Stimulated activated CD8-positive, alpha-beta memory T cell treated with anti-CD3 and anti-CD28 coated beads, Interleukin-15, amount 100 ng/mL, for 1 hour (primary cell): ENCODE data around the gene CREBL2.
"Not testable (repeated sequence)": the region's sequence is repeated elsewhere in the genome, so short reads cannot be mapped to it uniquely, and the experiment has no call there.

Experiments used
- DNase-seq: peaks from one replicate; pipeline ENCODE4 v3.0.0-alpha.2; 2020; ENCODE audit warnings: low read depth

Gene CREBL2

DNA sequence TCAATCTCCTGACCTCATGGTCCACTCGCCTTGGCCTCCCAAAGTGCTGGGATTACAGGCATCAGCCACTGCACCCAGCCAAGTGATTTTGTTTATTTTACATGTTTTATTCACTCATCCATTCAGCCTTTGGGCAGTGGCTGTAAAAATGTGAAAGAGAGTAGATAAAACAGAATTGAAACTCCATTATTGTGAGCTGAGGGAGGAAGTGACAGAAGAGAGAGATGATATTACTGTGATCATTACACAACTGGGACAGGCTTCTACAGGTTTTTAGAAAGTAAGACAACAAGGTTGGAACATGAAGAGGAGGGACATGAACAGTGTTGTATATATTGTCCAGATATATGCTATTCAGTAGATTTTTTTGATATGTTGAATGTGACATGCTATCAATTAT is 25.0 kb downstream of the CREBL2 start:
- no peak for DNase-seq

DNA sequence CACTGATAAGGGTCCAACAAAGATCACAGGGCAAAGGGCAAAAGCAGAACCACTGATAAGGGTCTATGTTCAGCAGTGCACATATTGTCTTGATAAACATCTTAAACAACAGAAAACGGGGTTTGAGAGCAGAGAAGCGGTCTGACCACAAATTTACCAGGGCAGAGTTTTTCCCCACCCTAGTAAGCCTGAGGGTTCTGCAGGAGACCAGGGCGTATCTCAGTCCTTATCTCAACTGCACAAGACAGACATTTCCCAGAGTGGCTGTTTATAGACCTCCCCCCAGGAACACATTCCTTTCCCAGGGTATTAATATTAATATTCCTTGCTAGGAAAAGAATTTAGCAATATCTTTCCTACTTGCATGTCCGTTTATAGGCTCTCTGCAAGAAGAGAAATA is 28.3 kb downstream of the CREBL2 start:
- not testable (repeated sequence) for DNase-seq

DNA sequence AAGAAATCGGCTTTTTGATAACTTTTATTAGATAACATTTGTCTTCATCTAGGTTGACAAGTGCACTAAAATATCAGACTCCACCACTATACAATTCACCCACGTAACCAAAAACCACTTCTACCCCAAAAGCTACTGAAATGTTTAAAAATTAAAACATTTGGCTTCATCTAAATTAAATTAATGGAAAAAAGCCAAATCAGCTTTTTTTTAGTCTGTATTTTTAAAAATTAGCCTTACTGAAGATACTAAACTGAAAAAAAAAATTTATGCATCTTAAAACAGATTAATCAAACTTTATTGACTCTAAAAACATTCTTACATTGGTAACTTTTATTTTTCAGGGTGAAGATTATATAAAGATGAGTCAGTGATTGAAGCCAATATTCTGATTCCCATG is 30.0 kb downstream of the CREBL2 start:
- no peak for DNase-seq

DNA sequence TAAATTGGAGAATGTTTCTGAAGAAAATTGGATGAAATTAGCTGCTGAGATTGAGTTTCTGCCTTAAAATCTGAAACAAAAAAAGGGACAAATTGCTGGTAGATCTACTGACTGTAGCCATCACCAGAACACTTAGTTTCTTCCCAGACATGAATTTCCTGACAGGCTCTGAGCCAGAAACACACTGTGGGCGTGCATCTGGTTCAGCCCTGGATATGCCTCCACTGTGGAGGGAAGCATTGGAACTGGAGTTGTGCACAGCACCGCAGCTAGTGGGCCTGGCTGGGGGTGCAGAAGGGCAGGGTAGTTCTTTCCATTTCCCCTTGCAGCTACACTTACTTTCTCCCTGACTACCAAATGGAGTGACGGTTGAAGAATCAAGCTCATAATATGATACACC is 31.2 kb downstream of the CREBL2 start:
- no peak for DNase-seq

DNA sequence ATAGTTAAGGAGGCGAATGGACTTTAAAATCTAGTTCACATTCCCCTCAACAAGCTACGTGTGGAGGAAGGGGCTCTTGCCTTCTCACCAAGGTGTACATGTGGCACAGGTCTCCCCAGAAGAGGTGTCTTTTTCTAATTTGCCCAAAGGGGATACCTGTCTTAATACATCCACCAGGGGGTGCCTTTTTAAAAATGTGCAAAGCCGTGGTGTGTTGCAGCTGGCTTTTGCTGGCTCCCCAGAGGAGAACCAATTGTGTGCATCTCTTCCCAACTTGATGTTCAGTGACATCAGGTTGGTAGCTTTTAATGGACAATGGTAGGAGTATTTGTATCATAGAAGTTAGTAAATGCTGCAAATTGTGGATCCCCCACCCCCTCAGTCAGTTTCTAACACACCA is 33.8 kb downstream of the CREBL2 start:
- no peak for DNase-seq

DNA sequence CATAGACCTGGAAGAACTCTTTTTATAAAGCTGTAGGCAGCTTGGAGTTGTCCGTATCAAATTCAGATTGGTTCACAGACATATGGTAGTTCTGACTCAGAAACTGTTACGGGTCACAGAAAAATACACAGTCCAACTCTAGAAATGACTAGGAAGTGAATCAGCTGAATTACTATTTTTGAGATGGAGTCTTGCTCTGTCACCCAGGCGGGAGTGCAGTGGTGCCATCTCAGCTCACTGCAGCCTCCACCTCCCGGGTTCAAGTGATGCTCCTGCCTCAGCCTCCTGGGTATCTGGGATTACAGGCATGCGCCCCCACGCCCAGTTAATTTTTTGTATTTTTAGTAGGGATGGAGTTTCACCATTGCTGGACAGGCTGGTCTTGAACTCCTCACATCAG is 34.3 kb downstream of the CREBL2 start:
- not testable (repeated sequence) for DNase-seq

DNA sequence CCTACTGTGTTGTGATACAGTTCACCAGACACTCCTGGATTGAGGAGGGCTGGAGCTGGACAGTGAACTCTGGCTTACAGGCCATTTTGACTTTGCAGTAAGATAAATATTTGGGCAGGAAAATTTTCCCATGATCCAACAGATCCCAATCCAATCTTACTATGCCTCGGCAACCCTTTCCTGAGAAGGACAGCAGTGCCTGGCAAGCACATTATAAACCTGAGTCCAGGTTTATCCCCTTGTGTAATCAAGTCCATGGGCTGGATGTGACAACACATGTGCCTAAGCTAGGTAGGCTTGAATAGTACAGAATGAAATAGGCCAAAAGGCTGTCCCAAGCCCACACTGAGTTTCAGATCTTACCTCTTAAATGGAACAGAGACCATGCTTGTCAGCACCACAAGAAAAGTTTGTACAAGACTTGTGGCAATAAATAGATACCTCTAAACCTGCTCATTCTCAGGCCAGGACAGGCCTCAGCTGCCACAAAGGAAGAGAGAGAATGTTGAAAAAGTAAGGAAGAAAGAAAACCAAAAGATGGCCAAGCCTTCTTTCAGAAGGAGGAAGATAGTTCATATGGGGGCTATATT is 34.9 kb downstream of the CREBL2 start:
- no peak for DNase-seq

DNA sequence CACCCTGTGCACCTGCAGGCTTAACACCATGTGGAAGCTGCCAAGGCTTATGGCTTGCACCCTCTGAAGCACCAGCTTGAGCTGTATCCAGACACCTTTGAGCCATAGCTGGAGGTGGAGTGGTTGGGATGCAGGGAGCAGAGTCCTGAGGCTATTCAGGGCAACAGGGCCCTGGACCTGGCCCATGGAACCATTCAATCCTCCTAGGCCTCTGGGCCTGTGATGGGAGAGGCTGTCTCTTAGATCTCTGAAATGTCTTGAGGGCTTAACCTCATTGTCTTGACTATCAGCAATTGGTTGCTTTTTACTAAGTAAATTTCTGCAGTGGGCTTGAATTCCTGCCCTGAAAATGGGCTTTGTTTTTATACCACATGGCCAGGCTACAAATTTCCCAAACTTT is 36.6 kb downstream of the CREBL2 start:
- no peak for DNase-seq

DNA sequence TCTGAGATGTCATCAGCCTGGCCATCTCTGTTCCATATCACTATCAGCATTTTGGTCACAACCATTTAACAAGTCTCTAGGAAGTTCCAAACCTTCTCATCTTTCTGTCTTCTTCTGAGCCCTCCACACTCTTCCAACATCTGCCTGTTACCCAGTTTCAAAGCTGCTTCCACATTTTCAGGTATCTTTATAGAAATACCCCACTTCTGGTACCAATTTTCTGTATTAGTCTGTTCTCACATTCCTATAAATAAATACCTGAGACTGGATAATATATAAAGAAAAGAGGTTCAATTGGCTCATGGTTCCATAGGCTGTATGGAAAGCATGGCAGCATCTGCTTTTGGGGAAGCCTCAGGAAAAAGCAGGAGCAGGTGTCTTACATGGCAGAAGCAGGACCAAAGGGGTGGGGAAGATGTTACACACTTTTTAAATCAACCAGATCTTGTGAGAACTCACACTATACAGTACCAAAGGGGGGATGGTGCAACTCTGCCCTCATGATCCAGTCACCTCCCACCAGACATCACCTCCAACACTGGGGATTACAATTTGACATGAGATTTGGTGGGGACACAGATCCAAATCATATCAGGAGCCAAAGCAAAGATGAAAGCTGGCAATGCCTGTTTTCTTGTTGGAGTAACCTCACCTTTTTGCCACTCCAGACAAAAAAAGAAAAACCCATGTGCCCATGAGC is 37.4 kb downstream of the CREBL2 start:
- DNase-seq: no peak

DNA sequence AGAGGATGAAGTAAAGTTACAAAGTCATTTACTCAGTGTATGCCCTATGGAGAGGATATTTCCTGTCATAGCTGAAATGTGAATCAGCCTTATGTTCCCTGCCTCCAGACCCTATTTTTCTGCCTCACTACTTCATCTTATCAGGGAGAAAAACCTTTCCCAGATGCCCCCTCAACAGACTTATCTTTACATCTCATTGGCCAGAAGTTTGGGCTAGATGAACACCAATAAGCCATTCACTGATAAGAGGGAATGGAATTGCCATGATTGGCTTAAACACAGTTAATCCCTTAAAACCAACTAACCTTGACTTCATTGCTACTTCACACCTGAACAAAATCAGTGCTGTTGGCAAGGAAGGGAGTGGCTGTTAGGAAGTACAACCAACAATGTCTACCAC is 40.1 kb downstream of the CREBL2 start:
- no peak for DNase-seq

DNA sequence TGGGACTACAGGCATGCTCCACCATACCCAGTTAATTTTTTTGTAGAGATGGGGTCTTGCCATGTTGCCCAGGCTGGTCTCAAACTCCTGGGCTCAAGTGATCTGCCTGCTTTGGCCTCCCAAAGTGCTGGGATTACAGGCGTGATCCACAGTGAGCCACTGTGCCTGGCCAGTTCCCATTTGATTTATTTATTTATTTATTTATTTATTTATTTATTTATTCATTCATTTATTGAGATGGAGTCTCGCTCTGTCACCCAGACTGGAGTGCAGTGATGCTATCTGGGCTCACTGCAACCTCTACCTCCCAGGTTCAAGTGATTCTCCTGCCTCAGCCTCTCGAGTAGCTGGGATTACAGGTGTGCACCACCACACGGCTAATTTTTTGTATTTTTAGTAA is 41.0 kb downstream of the CREBL2 start:
- not testable (repeated sequence) for DNase-seq

DNA sequence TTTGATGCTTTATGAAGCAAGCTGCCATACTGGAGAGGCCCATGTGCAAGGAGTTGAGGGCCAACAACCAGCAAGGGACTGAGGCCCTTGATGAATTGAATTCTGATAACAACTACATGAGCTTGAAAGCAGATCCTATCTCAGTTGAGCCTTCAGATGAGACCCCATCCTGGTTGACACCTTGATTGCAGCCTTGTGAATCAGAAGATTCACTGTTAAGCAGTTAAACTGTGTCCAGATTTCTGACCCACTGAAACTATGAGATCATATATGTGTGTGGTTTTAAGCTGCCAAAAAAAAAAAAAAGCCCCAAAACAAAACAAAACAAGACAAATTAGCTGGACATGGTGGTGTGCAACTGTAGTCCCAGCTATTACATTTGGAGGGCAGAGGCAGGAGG is 42.2 kb downstream of the CREBL2 start:
- no peak for DNase-seq

DNA sequence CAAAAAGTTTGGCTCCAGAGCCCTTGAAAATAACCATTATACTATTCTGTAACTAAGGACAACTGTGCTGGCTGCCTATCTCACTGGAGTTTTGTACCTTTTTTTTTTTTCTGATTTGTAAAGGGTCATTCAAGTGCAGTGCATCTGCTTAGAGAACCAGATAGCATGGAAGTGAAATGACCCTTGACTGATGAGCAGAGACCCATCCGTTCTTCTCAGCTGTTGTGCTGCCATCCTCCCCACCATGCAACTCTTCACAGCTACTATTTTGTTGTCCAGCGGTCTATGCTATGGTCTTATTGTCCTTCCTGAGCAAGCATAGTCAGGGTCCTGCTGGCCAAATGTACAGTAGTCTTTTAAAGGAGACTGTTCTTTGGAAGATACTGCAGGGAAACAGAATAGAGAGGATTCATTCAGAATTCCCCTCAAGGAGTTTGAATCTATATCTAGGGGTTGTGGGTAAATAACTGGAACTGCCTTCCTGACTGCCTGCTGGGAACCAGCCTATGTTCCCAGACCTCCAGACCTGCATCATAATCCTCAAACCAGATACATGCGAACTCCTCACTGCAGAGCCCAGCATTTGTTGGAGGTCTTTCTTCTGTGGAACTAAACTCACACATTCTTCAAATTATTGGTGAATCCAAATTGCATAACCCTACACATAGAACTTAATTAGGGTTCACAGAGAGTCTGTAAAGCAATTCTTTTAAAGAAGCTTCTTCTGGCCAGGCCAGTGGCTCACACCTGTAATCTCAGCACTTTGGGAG is 43.2 kb downstream of the CREBL2 start:
- DNase-seq: no peak

DNA sequence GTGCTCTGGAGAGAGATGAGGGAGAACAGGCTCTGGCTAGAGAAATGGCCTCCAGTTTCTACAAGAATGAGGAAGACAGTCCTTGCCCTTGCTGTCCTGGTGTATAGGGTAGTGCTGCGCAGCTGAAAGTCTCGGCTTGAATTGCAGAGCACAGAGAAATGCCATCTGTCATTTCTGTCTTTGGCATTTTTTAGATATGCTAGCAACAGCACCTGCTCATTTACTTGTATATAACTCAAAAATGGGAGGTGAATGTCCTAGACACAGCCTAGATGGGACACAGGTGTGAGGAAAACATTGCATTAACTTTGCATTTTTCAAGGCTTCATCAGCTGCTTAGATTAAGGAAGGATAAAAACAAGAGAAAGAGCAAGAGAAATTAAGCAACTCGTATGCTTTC is 48.5 kb downstream of the CREBL2 start:
- DNase-seq: no peak

DNA sequence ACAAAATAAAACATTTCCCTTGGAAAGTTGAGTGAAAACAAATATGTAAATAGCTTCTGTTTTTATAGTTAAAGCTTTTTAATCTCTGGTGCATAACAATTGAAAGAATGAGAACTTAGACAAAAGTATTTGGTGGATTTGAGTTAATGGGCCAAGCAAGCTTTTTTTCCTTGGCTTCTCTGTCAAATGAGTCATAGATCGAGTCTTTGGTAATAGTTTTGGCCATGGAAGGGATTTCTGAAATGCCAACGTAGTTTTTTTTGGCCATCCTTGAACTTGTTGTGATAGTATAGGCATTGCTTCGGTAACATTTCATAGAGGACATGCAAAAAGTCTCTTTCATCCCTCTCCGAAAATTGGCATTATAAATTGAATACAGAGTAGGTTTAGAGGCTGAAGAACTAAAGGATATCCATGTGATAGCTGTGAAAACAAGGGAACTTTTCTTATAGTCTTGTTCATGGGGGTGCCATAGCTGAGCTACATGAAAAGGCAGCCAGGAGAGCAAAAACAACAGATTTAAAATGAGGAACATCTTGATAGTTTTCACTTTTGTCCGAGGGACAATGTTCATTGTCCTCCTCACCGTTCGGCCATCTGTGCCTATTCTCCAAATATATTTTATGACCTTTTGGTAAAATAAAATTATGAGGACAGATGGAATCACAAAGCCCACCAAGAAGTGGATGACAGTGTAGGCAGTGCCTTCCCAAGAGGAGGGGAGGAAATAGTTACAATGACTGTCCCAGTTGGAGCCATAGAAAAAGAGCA is 49.6 kb downstream of the CREBL2 start:
- no peak for DNase-seq

DNA sequence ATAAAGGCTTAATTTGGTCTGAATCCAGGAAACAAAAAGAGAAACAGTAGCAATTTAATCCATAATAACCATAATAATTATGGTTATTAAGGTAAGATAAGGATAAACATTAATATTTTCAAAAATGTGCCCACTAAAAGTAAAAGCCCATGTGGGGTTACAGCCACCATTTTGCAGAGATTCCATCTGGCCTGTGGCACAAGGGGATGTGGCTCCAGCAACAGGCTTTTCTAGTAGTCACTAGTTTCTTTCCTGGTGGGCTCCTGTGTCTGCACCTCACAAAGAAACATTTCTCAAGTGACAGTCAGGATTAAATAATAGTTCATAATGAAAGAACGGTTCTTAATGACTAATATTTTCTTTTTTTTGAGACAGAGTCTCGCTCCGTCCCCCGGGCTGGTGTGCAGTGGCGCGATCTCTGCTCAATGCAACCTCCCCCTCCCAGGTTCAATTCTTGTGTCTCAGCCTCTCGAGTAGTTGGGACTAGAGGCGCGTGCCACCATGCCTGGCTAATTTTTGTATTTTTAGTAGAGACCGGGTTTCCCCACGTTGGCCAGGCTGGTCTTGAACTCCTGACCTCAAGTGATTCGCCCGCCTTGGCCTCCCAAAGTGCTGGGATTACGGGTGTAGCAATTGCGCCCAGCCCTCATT is 52.1 kb downstream of the CREBL2 start:
- DNase-seq: no peak

DNA sequence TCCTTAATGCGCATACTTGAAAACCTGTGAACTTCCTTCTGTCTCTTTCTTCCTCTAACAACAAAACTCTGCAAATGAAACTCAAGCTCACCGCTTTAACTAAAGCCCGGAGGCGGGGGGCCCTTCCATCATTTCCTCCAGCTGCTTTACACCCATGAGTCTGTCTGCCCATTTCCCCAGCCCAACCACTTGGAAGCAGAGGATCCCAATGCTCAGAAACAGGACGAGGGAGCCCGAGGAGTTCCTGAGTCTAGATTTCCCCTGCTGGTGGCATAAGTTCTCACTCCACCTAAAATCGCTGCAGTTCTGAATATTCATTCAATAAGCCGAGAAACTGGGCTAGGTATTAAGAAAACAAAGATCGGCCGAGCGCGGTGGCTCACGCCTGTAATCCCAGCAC is 53.5 kb downstream of the CREBL2 start:
- no peak for DNase-seq

DNA sequence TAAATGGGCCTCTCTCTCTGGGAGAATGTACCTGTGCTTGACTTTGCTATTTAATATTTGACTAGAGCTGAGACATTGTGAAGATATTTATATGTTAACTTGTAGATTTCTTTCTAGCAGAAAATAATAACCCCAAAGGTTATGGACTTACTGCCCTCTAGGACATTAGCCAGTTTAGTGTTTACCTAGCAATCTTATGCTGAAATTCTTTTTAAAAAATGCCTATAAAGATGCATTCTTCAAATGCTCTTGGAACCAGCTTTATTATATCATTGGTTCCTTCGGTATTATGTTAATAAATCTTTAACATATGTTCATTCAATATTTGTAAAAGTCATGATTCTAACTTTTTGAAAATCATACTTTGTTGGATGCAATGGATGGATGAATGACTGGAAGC is 56.3 kb downstream of the CREBL2 start:
- DNase-seq: no peak

DNA sequence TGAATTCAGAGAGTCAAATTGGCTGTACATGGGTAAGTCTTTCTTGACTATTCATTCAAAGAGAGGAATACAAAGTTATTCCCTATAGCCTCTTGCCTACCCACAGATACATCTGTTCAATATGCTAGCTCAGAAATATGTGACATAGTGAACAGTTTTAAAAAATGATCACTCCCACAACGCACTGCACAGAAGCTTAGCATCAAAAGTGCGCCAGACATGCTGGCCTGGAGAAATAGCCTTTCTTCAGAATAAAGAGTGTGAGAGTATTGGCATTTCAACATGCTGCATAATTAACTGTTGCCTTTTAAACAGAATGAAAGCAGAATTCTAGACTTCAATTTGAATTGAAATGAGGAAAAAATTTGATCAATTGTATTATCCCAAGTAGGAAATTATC is 57.3 kb downstream of the CREBL2 start:
- DNase-seq: no peak

DNA sequence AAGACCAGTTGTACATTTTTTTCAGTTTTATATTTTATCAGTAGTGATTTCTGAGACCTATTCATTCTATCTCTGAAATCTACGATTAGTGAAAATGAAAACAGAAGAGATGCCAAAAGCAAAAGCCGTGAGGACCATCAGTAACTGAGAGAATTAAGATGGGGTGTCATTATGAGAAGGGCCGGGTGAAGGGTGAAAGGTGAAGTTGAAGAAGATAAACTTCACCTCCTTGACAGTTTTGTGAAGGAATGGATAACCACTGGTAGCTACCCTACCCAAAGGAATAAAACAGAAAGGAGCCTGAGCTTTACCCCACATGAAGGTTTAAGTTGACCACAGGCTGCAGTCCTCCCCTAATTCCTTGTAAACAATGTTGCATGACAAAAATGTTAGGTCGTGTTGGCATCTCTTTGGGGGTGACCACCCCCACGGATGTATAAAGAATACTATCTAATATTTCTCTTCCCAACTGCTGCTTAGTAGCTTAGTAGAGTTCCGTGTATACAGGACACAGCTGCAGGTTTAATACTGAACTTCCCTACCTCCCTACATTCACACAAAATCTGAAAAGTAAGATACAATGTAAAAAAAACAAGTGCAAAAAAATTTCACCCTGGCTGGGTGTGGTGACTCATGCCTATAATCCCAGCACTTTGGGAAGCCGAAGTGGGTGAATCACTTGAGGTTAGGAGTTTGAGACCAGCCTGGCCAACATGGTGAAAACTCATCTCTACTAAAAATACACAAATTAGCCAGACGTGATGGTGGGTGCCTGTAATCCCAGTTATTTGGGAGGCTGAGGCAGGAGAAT is 60.4 kb downstream of the CREBL2 start:
- DNase-seq: no peak

DNA sequence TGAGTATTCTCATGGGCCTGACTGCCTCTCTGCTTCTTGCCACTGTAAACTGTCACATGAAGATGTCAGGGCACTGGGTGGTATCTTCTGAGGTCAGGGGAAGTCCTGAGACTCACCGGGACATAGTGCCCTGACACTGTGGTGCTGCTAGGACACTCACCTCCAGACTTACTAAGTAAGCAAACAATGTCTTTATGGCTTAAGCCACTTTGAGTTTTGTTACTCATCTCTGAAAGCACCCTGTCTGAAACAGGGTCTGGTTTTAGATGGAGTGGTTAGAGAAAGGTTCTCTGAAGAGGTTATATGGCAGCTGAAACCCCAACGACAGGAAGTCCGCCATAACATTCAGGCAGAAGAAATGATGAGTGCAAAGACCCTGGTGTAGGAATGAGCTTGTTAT is 61.6 kb downstream of the CREBL2 start:
- DNase-seq: no peak
